Activated T-cell treated with anti-CD3 and anti-CD28 coated beads for 48 hours (primary cell): ENCODE data around the gene MTHFD1L.
"Not testable (repeated sequence)": the region's sequence is repeated elsewhere in the genome, so short reads cannot be mapped to it uniquely, and the experiment has no call there.

ENCODE experiments used
- DNase-seq: peaks from one replicate; pipeline ENCODE4 v3.0.0-alpha.2; 2020; ENCODE audit warnings: low read depth

Gene MTHFD1L

GRCh38 chr6:151015101-151015700 is 149.7 kb downstream of the MTHFD1L start:
- DNase-seq, result no peak

- DNase-seq, result no peak
Observed at GRCh38 chr6:151016107-151016506, 150.6 kb downstream of the MTHFD1L start.

GRCh38 chr6:151018046-151018445 is 152.5 kb downstream of the MTHFD1L start:
- DNase-seq, result no peak

GRCh38 chr6:151018911-151019782 is 153.6 kb downstream of the MTHFD1L start:
- DNase-seq, result no peak

- DNase-seq, result no peak
Observed at GRCh38 chr6:151021896-151022295, 156.4 kb downstream of the MTHFD1L start.

- no peak for DNase-seq
Observed at GRCh38 chr6:151022492-151022891, 157.0 kb downstream of the MTHFD1L start.

- DNase-seq, result no peak
Observed at GRCh38 chr6:151023342-151023741, 157.8 kb downstream of the MTHFD1L start.

GRCh38 chr6:151024597-151024996 is 159.1 kb downstream of the MTHFD1L start:
- DNase-seq, result no peak

GRCh38 chr6:151025076-151025475 is 159.6 kb downstream of the MTHFD1L start:
- no peak for DNase-seq

GRCh38 chr6:151026041-151026663 is 160.7 kb downstream of the MTHFD1L start:
- no peak for DNase-seq

- DNase-seq, result no peak
Observed at GRCh38 chr6:151027295-151027747, 161.8 kb downstream of the MTHFD1L start.

- no peak for DNase-seq
Observed at GRCh38 chr6:151027936-151028838, 162.7 kb downstream of the MTHFD1L start.

GRCh38 chr6:151029970-151030369 is 164.5 kb downstream of the MTHFD1L start:
- no peak for DNase-seq

- DNase-seq, result no peak
Observed at GRCh38 chr6:151032034-151032433, 166.5 kb downstream of the MTHFD1L start.

GRCh38 chr6:151034825-151035781 is 169.6 kb downstream of the MTHFD1L start:
- DNase-seq, result no peak

GRCh38 chr6:151036211-151036721 is 170.8 kb downstream of the MTHFD1L start:
- not testable (repeated sequence) for DNase-seq

- DNase-seq, result peak; percentile 12
Observed at GRCh38 chr6:151036869-151037680, 171.6 kb downstream of the MTHFD1L start.

GRCh38 chr6:151038616-151039015 is 173.1 kb downstream of the MTHFD1L start:
- no peak for DNase-seq

GRCh38 chr6:151040888-151041521 is 175.5 kb downstream of the MTHFD1L start:
- not testable (repeated sequence) for DNase-seq
